Measurements from ENCODE around the gene APEH.
A peak's percentile ranks its signal among the peaks of the same experiment; 100 is the strongest.

APEH gene

GRCh38 chr3:49714728-49715550 is 40.8 kb downstream of the APEH start:
- no peak for DNase-seq (ENCODE audit: low spot score)

GRCh38 chr3:49715611-49716121 is 41.5 kb downstream of the APEH start:
- no peak for DNase-seq (ENCODE audit: low spot score)

GRCh38 chr3:49716169-49716568 is 42.0 kb downstream of the APEH start:
- DNase-seq (ENCODE audit: low spot score), result no peak

- no peak for DNase-seq (ENCODE audit: low spot score)
These were observed 42.6 kb downstream of the APEH start for GRCh38 chr3:49716691-49717210.

GRCh38 chr3:49717211-49717958 is 43.2 kb downstream of the APEH start:
- no peak for DNase-seq (ENCODE audit: low spot score)

- DNase-seq (ENCODE audit: low spot score), result no peak
These were observed 44.1 kb downstream of the APEH start for GRCh38 chr3:49717959-49718857.

- DNase-seq (ENCODE audit: low spot score), result no peak
These were observed 44.7 kb downstream of the APEH start for GRCh38 chr3:49718858-49719213.

GRCh38 chr3:49719214-49719884 is 45.2 kb downstream of the APEH start, which contains the start of gene AMIGO3:
TSS of gene AMIGO3 (minus strand) at chr3:49719684. CDS start at chr3:49719465, 219 bp downstream.
- peak; percentile 95 for DNase-seq (ENCODE audit: low spot score)

- no peak for DNase-seq (ENCODE audit: low spot score)
These were observed 46.9 kb downstream of the APEH start for GRCh38 chr3:49720855-49721595.

GRCh38 chr3:49721596-49721895 is 47.4 kb downstream of the APEH start:
- DNase-seq (ENCODE audit: low spot score), result no peak

- DNase-seq (ENCODE audit: low spot score), result no peak
These were observed 48.0 kb downstream of the APEH start for GRCh38 chr3:49721896-49722781.

GRCh38 chr3:49722896-49723295 is 48.7 kb downstream of the APEH start:
- DNase-seq (ENCODE audit: low spot score), result no peak

GRCh38 chr3:49723296-49723627 is 49.1 kb downstream of the APEH start:
- peak; percentile 54 for DNase-seq (ENCODE audit: low spot score)

- DNase-seq (ENCODE audit: low spot score), result peak; percentile 97
These were observed 49.7 kb downstream of the APEH start, which contains the start of gene GMPPB for GRCh38 chr3:49723628-49724551. TSS of gene GMPPB (minus strand) at chr3:49723951. CDS start at chr3:49723726, 225 bp downstream.

- no peak for DNase-seq (ENCODE audit: low spot score)
These were observed 50.4 kb downstream of the APEH start for GRCh38 chr3:49724586-49724985.

- DNase-seq (ENCODE audit: low spot score), result no peak
These were observed 51.9 kb downstream of the APEH start for GRCh38 chr3:49725906-49726681.

- no peak for DNase-seq (ENCODE audit: low spot score)
These were observed 53.2 kb downstream of the APEH start for GRCh38 chr3:49727154-49727923.
